ENCODE measurements around the gene GABRG3.

GRCh38 chr15:27046880-27047279 is 75.9 kb downstream of the GABRG3 start:
- TF ChIP-seq POLR2A (IDR thresholded peaks at IDR 0.05) (no peak), CTCF (IDR thresholded peaks at IDR 0.05) (no peak)
